ACHN (cell line): Measurements from ENCODE around the gene TNS3.
A peak's percentile ranks its signal among the peaks of the same experiment; 100 is the strongest.
"Not testable (repeated sequence)": the region's sequence is repeated elsewhere in the genome, so short reads cannot be mapped to it uniquely, and the experiment has no call there.

Source experiments
- DNase-seq: peaks from one replicate; pipeline ENCODE4 v3.0.0-alpha.2; 2015
- in situ Hi-C: cut with HindIII; loops from 2 replicates; pipeline ENCODE4 v1.10.0; 2017; ENCODE audit warnings: low sequenced_read_pairs, low pct_ligation_motif_present, low pct_unique_long_range_greater_than_20kb

Gene TNS3

GRCh38 chr7:47472444-47473157, 109.3 kb downstream of the TNS3 start:
- DNase-seq, result no peak
- in situ Hi-C loops, result no loop called here

GRCh38 chr7:47471831-47472230, 110.1 kb downstream of the TNS3 start:
- DNase-seq, result no peak
- in situ Hi-C loops, result no loop called here

GRCh38 chr7:47471358-47471703, 110.6 kb downstream of the TNS3 start:
- in situ Hi-C loops, result no loop called here
- no peak for DNase-seq

DNA sequence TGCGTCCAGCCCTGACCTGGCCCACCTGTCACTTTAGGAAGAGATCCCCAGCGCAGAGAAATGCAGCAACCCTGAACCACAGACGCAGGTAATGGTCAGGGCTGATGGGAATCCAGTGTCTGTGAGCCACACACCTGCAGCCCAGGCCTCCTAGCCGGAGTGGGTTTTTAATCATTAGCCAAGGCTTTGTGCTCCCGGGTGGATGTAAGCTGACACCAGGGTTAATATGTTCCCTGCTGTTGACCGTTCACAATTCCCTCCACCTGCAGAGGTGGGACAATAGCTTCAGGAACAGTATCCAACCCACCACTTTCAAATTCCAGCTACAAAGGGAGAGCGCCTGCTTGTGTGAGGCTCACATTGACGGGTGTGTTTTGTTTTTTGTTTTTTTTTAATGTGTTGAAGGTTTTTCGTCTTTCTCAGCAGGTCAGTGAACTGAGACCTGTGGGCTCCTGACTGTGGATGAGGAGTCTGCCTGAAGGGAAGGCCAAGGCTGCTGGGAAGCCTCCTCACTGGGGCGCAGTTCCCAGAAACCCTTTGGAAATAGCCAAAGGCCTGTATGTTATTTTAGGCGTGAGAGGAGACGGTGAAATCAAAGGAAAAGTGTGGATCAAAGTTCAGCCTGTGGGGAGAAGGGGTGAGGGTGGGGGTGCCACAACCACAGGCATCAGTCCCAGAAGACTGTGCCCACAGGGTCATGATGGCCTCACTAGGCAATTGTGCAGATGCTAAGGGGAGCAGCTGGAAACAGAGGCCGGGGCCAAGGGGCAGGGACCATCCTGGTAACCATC, 111.1 kb downstream of the TNS3 start:
- DNase-seq, result peak; percentile 85
- in situ Hi-C loops, result no loop called here

DNA sequence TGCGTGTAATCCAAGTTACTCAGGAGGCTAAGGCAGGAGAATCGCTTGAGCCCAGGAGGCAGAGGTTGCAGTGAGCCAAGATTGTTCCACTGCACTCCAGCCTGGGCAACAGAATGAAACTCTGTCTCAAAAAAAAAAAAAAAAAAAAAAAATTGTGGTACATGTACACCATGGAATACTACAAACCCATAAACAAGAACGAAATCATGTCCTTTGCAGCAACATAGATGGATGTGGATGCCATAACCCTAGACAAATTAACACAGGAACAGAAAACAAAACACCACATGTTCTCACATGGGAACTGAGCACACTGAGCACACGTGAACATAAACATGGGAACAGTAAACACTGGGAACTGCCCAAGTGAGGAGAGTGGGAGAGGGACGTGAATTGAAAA, 112.1 kb downstream of the TNS3 start:
- DNase-seq, in situ Hi-C loops: not testable (repeated sequence)

DNA sequence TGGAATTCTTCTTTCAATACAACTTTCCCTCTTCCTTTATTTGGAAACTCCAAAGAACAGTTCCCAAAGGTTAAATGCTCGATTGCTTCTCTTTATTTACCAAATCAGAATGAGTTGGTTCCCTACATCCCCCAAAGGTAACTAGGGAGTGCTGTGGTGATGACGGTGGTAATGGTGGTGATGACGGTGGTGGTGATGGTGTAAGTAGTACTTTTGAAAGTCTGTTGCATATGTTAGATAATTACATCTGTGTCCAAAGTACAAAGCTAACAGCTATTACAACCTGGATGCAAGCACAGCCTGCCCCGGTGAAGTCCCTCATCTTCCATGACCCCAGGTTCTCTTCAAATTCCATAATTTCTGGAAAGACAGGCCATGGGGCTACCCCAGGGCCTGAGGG, 115.1 kb downstream of the TNS3 start:
- DNase-seq, result no peak
- in situ Hi-C loops, result no loop called here

DNA sequence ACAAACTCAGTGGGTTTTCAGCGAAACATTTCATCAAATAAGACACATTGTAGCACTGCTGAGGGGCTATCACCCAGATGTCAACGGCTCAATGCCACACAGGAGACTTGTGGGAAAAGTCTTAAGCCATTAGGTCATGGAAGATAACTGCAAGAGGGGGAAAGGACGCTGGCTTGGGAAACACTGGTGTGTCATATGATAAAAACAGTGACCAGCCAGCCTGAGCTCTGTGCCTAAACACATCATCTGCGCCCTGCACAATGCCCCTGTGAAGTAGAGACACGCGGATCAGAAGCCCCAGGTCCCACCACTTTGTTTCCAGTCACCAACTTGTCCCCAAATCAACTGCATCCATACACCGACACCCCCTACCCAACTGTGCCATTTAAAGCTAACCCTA, 116.7 kb downstream of the TNS3 start:
- DNase-seq, result no peak
- in situ Hi-C loops, result no loop called here

DNA sequence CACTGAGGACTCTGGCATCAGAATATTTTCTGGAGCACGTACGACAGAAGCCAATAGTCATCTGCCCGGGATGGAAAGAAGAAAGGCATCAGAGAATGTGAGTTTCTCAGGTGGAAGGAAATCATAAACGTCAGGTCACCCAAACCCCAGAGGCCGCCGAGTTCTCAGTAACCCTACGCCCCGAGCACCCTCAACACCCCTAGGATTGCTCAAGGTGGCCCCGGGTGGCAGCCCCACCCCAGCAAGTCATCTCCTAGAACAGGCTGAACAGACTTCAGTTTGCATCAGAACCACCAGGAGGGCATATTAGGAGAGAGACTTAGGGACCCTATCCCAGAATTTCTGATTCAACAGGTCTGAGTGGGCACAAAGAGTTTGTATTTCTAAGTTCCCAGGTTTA, 117.6 kb downstream of the TNS3 start:
- in situ Hi-C loops, result no loop called here
- DNase-seq, result no peak

- DNase-seq, result no peak
- in situ Hi-C loops, result no loop called here
These were observed 120.2 kb downstream of the TNS3 start for GRCh38 chr7:47461746-47462145.

DNA sequence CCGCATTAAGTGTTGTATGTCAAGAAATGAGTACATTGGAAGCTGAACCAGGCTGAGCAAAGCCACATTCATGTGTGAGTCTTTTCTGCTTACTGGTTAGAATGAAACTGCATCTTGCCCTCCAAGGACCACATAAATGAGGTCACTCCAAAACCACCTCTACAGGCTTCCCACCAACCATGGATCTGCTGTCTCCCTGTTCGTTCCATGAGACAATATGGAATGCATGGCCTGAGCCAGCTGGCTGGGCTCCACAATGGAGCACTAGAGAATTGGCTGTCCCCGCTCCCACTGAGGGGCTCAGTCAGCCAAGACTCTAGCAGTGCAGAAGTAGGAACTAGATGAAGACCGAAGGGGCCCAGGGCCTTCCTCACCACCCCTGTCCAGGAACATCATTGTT, 120.8 kb downstream of the TNS3 start:
- DNase-seq, result no peak
- in situ Hi-C loops, result no loop called here

DNA sequence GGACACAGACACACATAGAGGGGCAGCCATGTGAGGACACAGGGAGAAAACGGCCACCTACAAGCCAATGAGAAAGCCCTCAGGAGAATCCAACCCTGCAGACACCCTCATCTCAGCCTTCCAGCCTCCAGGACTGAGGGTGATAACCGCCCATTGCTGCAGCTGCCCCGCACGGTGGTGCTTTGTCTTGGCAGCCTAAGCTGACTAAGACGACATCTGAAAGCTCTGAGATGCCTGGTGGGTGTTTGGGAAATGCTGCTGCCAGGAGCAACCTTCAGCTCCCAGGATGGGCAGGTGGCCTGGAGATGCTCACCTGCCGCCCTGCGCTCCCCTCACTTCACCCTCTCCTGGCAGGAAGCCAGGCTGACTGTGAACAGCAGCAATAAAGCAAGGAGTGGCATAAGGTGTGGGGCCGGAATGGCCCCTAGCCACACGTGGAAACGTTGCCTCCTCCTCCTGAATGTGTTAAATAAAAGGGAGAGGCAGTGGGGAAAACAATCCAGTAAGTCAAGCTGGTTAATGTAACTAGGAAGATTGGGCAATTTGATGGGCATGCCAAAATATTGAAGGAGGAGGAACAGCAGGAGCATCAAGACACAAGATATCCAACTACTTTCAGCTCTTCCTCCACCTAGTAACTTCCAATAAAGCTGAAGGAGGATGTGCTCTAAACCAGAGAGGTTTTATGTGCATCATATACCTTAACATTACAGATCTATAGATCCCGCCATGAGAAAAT, 121.5 kb downstream of the TNS3 start:
- in situ Hi-C loops, result no loop called here
- no peak for DNase-seq

GRCh38 chr7:47458486-47458885, 123.4 kb downstream of the TNS3 start:
- in situ Hi-C loops, result no loop called here
- no peak for DNase-seq

DNA sequence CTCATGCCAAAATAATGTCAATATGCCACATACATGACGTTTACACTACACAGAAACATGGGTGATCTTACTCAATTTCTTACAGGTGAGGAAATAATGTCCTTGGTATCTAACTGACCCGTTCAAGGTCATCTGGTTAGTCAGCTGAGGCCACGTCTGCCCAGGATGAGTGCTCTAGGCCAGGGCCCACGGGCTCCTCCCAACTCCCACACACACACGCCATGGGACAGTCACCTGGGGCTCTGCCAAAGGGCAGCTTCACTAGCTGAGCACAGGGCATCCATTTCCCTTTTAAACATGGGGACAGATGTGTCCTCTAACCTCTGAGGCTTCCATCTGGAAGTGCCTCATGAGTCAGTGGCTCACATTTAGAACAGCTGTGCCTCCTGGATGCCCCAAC, 123.9 kb downstream of the TNS3 start:
- no peak for DNase-seq
- in situ Hi-C loops, result no loop called here

DNA sequence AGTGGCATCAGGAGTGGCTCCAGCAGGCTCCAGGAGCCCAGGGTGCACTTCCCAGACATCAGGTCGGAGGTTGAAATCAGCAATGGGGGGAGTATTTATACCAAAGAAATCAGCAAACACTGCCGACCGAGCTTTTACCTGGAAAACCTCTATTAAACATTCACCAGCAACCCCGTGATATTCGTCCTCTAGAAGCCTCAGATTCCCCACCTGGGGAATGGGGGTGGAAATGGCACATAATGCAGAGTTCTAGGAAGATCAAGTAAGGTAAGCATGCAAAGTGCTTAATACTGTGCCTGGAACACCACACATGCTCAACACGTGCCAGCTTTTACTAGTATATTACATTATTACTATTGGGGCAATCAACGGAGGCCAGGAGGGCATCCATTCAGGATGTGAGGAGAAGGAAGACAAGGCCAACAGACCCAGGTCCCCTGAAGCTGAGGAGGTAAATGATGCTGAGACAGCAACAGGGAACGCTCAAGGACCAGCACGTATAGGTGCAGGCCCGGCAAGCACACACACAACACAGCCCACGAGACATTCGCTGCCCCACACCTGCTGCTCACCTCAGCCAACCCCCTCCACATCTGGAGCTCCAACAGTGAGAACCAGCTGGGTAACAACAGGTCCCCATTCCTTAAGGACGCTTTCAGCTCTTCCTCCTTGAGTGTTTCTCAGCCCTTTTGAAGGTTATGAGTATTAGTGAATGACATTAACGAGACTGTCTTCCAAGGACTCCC, 125.5 kb downstream of the TNS3 start:
- in situ Hi-C loops, result no loop called here
- DNase-seq, result no peak

- no peak for DNase-seq
- in situ Hi-C loops, result no loop called here
These were observed 126.1 kb downstream of the TNS3 start for GRCh38 chr7:47455872-47456185.

- in situ Hi-C loops, result no loop called here
- DNase-seq, result no peak
These were observed 126.7 kb downstream of the TNS3 start for GRCh38 chr7:47454974-47455871.

DNA sequence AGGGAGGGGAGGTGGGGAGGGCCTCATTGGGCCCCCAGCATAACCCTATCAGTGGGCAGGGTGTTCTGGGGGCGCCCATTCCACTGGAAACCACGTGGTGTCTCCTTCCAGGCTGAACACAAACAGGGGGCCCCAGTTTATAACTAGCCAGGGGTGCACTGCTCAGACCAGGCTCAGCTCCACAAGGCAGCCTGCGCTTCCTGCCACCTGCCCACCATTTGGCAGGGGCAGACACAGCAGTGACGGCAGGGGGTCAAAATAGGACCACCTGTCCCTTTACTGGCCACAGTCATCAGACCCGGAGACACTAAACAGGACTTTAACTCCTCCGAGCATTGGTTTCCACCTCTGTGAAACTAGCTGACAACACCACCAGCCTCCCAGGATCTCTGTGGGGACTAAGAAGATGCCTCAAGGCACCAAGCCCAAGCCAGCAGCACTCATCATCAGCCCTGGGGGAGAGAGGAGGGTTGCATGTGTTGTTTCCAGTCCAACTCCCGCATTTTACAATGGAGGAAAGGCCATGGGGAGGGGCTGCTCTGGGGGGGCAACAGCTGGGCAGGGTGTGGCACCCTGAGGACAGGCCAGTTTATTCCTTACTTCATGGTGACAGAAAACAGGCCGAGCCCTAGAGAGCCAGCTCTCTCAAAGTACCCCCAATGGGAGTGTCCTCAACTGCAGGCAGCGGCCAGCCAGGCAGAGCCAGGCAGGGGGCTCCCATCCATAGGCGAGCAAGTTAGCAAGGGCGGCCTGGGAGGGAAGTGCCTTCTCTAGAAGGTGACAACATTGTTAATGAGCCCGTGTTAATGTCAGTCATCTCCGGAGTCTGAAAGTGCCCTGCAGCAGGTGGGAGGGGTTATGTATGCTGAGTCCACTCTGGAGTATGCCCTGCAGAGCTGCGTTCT, 127.6 kb downstream of the TNS3 start:
- in situ Hi-C loops, result no loop called here
- no peak for DNase-seq
